Vagina (tissue), 2 donors: Measurements from ENCODE around the gene TPP1.

ENCODE experiments used
- POLR2A ChIP-seq, 2 donors: fragments of 450-650 bp; IDR thresholded peaks; one replicate each; pipeline ENCODE4 v1.6.1; 2017; ENCODE audit warnings: antibody characterized with exemption in 2 of 2, mild to moderate bottlenecking in 2 of 2, moderate library complexity in 2 of 2
- POLR2AphosphoS5 ChIP-seq, 2 donors: sonication (generic); formaldehyde crosslinking; IDR thresholded peaks; one replicate each; pipeline ENCODE4 v1.9.0; 2017; ENCODE audit warnings: antibody characterized with exemption in 2 of 2, mild to moderate bottlenecking in 2 of 2, low read depth in 1 of 2; ENCODE audit not compliant: insufficient read depth in 1 of 2
- TF ChIP-seq, protein P1 (sequence below), 3 experiments: fragments of 450-650 bp in 2 of 3; fragments of 200-600 bp in 1 of 3; sonication (generic) in 1 of 3; IDR thresholded peaks; one replicate each; pipeline ENCODE4 v1.5.1; 2017 to 2019; ENCODE audit warnings: antibody characterized with exemption in 3 of 3, mild to moderate bottlenecking in 2 of 3, moderate library complexity in 2 of 3

DNA sequence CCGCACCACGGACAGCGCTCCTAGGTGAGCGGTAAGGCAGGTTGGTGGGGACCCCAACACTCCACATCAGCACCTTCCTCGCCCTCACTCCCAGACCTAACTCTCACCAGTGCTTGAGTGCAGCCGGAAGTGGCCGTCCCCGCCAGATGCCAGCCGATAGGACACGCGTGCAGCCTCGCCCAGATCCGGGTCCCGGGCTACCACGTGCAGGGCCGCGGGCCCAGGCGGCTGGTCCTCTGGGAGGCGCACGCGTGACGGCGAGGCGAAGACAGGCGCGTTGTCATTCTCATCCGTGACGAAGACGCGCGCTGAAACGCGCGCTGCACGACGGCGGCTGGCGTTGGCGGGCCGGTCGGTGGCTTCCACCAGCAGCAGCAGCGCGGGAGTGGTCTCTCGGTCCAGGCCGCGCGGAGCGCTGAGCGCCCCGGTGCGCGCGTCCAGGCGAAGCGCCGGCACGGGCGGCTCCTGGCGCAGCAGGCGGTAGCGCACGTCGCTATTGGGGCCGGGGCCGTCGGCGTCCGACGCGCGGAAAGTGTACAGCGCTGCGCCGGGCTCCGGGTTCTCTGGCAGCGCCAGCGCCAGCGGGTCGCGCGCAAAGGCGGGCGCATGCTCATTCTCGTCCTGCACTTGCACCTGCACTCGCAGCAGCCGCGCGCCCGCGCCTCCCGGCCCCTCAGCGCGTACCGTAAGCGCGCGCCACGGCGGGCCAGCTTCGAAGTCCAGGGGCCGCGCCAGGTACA, 10.8 kb upstream of the TPP1 start:
- TF ChIP-seq, protein P1, sequence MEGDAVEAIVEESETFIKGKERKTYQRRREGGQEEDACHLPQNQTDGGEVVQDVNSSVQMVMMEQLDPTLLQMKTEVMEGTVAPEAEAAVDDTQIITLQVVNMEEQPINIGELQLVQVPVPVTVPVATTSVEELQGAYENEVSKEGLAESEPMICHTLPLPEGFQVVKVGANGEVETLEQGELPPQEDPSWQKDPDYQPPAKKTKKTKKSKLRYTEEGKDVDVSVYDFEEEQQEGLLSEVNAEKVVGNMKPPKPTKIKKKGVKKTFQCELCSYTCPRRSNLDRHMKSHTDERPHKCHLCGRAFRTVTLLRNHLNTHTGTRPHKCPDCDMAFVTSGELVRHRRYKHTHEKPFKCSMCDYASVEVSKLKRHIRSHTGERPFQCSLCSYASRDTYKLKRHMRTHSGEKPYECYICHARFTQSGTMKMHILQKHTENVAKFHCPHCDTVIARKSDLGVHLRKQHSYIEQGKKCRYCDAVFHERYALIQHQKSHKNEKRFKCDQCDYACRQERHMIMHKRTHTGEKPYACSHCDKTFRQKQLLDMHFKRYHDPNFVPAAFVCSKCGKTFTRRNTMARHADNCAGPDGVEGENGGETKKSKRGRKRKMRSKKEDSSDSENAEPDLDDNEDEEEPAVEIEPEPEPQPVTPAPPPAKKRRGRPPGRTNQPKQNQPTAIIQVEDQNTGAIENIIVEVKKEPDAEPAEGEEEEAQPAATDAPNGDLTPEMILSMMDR (IDR thresholded peaks at IDR 0.05), result no peak
- TF ChIP-seq POLR2AphosphoS5 (IDR thresholded peaks at IDR 0.05; ENCODE audit: insufficient read depth in 1 of 2, low read depth in 1 of 2) (no peak), POLR2A (IDR thresholded peaks at IDR 0.05) (no peak)
